Measurements from ENCODE around the gene SRCAP. TPM values are rescaled to one million over a fixed set of nuclear protein-coding genes. Genes with fewer than 3 reads are reported as not detected.

The SRCAP gene
- total RNA-seq (2014; rRNA removed; shearing (Covaris generic); ENCODE audit: low replicate concordance) = 2.6 and 6.9 TPM in 2 replicates

DNA sequence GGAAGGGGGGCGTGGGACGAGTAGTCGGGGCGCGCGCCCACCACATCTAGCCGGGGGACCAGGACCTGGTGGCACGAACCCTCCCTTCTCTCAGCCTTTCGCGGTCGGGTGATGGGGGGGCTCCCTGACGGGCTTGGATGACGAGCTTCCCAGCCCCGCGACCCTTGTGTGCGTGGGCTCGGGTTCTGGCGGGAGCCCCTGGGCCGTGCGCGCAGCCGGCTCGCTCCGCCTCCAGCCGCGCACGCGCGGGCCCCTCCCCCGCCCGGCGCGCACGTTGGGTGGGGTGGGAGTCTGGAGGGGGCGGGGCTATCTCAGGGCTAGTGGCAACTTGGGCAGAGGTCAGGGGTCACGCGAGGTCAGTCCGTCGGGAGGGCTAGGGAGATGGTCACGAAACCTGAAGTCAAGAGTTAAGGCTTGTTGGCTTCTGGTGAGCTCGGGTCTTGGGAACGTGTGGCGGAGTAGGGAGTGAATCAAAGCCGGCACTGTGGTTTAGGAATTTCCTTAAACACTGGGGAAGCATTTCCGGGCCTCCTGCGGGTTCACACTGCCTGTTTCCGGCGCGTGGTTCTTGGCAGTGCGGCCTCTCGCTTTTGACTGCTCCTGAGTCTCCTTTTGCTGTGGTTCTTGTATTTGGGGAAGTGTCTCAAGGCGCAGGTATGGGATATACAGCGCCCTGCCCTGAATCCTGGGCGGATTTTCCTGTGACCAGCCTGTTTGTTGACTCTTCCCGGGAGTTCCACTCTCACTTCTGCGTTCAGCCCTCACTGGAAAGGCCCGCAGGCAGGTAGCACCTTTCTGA, at the start of gene SRCAP:
Gene SRCAP (plus strand): TSS at position 356 of the 799 bp plus-strand sequence. CDS start 1,654 bp downstream, outside the sequence.
- peak; percentile 90 for DNase-seq
- Histone ChIP-seq H3K4me3 (peak within 1 kb of the TSS; percentile 98), H3K27me3 (no peaks in the 10 kb centered on the region), H3K9me3 (no peaks in the 10 kb centered on the region), H3K36me3 (peaks cover 53% of the 10 kb centered on the region)

DNA sequence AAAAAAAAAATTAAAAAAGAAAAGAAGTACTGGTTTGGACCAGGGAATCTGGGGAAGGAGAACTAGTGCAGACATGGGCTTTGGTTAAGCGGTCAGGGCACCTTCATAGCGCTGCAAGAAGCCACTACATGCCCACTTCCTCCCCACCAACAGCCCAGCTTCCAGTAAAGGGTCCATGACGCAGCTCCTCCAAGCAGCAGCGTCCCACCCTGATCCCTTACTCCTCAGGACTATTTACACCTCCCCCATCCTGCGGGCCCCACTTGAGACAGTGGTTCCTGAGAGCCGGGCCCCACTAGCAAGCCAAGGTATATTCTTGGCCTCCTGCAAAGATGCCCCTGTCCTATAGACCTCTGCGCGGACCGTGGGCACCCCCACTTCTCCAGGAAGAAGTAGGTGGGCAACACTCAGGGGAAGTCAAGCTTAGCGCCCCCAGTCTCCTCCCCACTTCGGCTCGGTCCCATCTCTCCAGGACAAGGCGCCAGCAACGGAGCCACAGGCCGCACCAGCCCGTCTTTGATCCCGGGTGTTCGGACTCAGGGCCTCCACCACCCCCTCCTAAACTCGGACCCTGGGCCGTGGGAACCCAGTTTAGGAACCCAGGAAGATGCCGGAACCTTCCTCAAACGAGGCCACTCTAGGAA, 49.1 kb upstream of the SRCAP start:
- Histone ChIP-seq H3K9me3 (no peaks in the 10 kb centered on the region), H3K36me3 (peaks cover 18% of the 10 kb centered on the region), H3K4me3 (peak overlapping the region; percentile 61), H3K27me3 (no peaks in the 10 kb centered on the region)
- no peak for DNase-seq

DNA sequence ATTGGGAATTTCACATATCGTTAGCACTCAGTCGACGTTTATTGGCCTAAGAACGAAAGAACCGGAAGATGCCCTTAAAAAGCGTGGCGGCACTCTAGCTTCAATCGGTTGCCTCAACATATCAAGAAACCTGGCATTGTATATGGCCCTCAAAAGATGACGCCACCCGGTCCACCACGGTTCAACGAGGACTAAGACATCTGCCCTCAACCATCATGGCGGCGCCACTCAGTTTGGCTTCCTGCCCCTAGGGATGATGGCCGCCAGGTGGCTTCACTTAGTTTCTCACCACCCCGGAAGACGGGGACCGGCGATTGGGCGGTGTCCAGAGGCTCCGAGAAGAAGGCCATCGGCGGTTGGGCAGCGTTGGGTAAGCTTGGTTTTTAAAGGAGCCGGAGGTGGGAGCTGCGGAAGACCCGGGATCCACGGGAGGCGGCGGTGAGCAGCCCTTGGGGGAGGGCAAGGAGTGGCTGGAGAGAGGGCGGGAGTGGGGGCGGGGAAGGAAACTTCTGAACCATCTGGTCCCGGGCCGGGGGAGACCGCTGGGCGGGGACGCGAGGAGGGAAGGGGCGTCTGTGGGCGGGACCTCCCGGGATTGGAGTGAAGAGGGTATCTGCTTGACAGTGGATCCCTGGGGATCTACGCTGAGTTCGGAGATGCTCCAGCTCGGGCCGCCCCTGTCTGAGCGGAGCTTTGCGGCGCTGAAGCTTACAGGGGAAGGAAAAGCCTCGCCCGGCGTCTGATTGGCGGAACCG, 48.4 kb upstream of the SRCAP start, which contains the start of gene PRR14:
Gene PRR14 (plus strand): TSS at position 592 of the 755 bp plus-strand sequence. CDS start 686 bp downstream, outside the sequence.
- DNase-seq = peak; percentile 100
- peaks cover 25% of the 10 kb centered on the region for H3K36me3 ChIP-seq
- H3K9me3 ChIP-seq = no peaks in the 10 kb centered on the region
- no peaks in the 10 kb centered on the region for H3K27me3 ChIP-seq
- H3K4me3 ChIP-seq = peak within 1 kb of the TSS; percentile 61

DNA sequence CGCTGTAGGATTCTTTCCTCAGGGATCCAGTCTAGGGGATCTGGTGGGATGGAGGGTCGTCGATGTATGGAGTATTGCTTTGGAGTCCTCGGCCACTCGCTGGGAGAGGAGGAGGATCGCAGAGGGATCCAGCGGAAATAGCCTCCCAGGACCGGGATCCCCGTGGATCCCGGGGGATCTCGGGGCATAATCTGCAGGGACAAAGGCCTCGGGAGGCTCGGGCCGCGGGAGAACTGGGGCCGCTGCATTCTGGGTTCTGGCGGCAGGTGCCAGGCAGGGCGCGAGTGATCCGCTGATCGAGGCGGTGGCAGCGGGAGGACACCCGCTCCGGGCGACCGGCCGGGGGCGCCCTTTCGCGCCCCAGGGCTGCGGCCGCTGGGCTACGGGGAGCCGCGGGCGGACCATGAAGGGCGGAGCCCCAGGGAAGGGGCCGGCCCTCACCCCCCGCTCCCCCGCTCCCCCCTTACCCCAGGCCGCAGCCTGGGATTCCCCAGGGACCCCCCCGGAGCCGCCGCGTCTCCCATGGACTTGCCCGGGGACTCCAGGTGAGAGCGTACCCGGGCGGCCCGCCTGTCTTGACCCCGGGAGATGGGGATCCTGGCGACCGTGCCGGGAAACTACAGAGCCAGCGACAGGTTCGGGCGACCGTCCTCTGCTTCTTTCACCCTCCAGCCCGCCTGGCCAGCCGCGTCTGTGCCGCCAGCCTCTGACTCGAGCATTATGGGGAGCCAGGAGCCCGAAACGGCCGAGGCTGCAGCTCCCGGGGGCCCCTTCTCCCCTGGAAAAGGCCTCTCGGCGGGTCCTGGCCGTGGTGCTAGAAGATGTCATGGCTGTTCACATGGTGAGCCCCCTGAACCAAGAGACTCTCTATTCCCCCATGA, 47.6 kb upstream of the SRCAP start:
- Histone ChIP-seq H3K36me3 (peaks cover 34% of the 10 kb centered on the region), H3K4me3 (peak overlapping the region; percentile 61), H3K27me3 (no peaks in the 10 kb centered on the region), H3K9me3 (no peaks in the 10 kb centered on the region)
- peak; percentile 78 for DNase-seq

DNA sequence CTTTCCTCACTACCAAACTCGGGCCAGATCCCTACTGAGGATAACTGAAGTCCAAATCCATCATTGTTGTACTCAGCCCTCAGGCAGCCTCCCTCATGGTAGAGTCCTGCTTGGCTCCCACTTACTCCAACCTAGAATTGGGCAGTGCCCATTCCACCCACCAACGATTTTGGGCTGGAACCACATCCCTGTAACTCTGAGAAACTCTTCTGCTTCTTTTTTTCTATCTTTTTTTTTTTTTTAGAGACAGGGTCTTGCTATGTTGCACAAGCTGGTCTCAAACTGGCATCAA, 47.0 kb upstream of the SRCAP start:
- no peak for DNase-seq

DNA sequence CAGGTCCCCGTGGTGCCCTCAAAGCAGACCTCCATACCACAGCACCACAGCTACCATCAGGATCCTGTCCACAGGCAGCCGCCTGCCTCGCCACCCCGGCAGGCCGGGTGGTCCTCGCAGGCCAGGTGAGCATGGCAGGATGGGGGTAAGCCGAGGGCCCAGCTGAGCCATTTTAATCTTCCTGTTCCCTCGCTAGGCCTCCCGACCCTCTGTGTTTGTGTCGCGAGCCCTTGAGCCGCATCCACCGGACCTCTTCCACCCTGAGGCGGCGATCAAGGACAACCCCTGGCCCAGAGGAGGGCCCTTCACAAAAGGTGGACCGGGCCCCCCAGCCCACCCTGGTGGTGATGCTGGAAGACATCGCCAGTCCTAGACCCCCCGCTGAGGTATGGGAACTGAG, 46.3 kb upstream of the SRCAP start:
- H3K36me3 ChIP-seq = peaks cover 36% of the 10 kb centered on the region
- no peak overlapping the region for H3K4me3 ChIP-seq
- DNase-seq = no peak
- H3K9me3 ChIP-seq = no peaks in the 10 kb centered on the region
- no peaks in the 10 kb centered on the region for H3K27me3 ChIP-seq

More for the DNA sequence above, 47.0 kb upstream of the SRCAP start:
- peaks cover 34% of the 10 kb centered on the region for H3K36me3 ChIP-seq
- no peaks in the 10 kb centered on the region for H3K27me3 ChIP-seq
- H3K9me3 ChIP-seq = no peaks in the 10 kb centered on the region
- H3K4me3 ChIP-seq = peak overlapping the region; percentile 61

DNA sequence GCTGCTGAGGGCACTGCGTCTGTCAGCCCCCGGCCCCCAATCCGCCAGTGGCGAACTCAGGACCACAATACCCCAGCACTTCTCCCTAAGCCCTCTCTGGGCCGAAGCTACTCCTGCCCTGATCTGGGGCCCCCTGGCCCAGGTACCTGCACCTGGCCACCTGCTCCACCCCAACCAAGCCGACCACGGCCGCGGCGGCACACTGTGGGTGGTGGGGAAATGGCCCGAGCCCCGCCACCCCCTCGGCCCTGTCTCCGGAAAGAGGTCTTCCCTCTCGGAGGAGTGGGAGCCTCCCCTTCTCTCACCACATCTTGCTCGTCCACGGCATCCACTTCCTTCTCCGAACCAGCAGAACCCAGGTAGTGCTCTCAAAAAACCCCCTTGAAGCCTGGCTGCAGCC, 44.1 kb upstream of the SRCAP start:
- DNase-seq = no peak
- H3K4me3 ChIP-seq = no peak overlapping the region
- no peaks in the 10 kb centered on the region for H3K9me3 ChIP-seq
- no peaks in the 10 kb centered on the region for H3K27me3 ChIP-seq
- peaks cover 36% of the 10 kb centered on the region for H3K36me3 ChIP-seq

DNA sequence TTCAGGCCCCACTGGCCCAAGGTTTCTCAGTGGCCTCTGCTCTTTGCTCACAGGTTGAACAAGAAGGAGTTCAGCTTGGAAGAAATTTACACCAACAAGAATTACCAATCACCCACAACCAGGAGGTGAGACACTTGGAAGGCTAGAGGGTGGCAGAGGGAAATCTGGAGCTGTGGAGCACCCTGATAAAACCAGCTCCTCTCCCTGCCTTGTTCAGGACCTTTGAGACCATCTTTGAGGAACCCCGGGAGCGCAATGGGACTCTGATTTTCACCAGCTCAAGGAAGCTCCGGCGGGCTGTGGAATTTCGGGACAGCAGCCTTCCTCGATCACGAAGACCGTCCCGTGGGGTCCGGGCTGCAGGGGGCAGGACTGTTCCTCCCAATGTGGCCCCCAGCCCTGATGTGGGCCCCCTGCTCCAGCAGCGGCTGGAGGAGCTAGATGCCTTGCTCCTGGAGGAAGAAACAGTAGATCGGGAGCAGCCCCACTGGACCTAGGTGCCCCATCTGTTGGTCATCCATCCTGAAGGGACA, 43.1 kb upstream of the SRCAP start:
- DNase-seq = no peak
- H3K9me3 ChIP-seq = no peaks in the 10 kb centered on the region
- H3K36me3 ChIP-seq = peaks cover 44% of the 10 kb centered on the region
- no peak overlapping the region for H3K4me3 ChIP-seq
- no peaks in the 10 kb centered on the region for H3K27me3 ChIP-seq

DNA sequence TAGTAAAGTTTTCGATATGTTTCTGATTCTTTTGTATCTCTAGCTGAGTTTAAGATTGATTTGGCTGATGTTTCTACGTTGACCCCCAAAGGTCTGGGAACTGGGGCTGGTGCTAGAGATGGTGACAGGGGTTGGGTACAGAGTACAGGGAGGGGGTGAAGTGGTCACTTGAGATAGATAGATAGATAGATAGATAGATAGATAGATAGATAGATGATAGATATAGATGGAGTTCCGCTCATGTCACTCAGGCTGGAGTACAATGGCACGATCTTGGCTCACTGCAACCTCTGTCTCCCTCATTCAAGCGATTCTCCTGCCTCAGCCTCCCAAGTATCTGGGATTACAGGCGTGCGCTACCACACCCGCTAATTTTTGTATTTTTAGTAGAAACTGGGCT, 42.6 kb upstream of the SRCAP start:
- Histone ChIP-seq H3K36me3 (peaks cover 49% of the 10 kb centered on the region), H3K4me3 (no peak overlapping the region), H3K27me3 (no peaks in the 10 kb centered on the region), H3K9me3 (no peaks in the 10 kb centered on the region)
- DNase-seq = no peak

DNA sequence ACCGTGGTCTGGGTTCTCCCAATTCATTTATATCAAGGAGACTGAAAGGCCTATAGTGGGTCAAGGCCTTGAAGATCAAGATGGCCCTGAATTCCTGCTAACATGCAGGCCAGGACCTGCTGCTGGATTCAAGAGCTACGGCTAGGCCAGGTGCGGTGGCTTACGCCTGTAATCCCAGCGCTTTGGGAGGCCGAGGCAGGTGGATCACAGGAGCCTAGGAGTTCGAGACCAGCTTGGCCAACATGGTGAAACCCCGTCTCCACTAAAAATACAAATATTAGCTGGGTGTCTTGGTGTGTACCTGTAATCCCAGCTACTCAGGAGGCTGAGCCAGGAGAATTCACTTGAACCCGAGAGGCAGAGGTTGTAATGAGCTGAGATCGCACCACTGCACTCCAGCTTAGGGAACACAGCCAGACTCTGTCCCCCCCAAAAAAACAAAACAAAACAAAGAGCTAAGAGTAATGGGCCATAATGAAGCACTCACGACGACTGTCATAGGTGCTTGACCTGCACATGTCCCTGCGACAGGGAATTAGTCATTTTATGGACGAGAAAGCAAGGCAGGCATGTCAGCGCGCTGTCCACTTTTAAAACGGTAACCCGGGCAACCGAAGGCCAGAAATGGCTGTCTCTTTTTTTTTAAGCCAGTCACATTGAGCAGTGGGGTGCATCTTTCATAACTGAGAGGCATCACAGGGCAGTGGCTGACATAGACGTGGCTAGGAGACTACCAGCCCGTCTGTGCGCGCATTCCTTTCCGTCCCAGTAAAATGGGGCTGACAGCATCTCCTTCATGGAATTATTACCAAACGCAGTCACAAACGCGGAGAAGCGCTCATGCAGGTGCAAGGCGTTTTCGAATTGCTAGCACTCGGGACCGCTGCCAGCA, 41.8 kb upstream of the SRCAP start:
- H3K36me3 ChIP-seq = peaks cover 57% of the 10 kb centered on the region
- no peak for DNase-seq
- H3K4me3 ChIP-seq = peak overlapping the region; percentile 48
- no peaks in the 10 kb centered on the region for H3K9me3 ChIP-seq
- no peaks in the 10 kb centered on the region for H3K27me3 ChIP-seq

DNA sequence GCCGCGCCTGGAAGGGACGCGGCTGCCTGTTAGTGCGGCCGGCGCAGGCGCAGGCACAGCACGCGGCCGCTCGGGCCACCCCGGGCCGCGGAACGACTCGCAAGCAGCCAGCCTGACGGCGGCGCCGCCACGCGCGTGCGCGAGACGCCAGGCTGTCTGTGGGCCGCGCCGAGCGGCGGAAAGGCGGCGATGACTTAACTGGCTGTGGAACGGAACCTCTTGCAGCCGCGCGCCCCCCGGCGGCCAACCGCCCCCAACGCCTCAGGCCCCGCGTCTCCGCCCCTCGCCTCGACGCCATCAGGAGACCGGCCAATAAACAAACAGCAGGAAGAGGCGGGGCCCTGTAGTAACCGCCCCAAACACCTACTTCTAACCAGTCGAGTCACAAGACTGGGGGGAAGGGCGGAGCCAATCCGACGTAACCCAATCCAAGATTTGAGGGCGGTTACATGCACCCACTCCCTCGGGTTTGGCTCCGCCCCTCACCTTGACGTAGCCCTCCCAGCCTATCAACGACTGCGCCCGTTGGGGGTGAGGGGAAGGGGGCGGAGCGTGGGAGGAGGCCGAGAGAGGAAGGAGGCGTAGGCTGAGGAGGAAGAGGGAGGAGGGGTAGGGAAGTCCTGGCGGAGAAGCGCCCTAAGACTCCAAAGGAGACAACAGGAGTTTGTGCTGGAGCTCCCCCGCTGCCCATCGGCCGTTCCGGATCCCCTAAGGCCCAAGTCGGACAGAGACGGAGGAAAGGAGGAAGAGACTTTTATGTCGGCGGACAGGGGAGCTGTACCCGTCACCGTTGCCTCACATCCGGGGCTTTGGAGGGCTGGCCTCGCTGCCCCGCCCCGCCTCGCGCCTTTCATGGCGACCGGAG, 40.9 kb upstream of the SRCAP start, which contains the start of gene FBRS:
Gene FBRS (plus strand): TSS at position 566 of the 865 bp plus-strand sequence. CDS start 1,088 bp downstream, outside the sequence.
- H3K27me3 ChIP-seq = no peaks in the 10 kb centered on the region
- H3K9me3 ChIP-seq = no peaks in the 10 kb centered on the region
- H3K4me3 ChIP-seq = peak within 1 kb of the TSS; percentile 68
- peaks cover 57% of the 10 kb centered on the region for H3K36me3 ChIP-seq
- DNase-seq = peak; percentile 100

DNA sequence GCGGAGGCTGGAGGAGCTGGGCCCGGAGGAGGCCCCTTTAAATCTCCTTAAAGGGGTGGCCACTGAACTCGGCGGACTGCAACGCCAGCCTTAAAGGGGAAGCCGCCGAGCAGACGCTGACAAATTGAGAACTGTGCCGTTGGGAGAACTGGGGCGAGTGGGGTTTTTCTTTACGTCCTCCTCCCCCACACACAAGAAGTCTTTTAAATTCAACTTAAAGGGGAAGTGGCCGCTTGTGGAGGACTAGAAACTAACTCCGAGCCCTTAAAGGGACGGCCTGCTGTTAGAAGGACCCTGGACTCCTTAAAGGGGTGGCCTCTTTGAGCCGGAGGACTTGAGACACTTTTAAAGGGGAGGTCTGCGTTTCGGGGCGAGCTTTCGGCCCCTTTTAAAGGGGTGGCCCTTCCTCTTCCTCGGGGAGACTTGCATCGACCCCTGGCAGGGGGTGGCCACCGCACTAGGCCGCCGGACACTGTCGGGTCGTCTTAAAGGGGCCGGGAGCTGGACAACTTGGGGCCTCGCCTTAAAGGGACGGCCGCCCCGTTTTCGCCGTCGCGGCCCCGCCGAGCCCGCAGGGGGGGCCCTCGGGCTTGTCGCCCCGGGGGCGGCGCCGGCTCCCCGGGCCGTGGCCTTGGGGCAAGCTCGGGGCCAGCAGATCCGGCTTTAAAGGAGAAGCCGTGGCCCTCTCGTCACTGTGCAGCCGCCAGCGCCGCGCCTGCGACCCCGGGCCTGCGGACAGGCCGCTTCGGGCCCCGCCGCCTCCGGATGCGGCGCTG, 40.1 kb upstream of the SRCAP start:
- Histone ChIP-seq H3K4me3 (peak overlapping the region; percentile 68), H3K27me3 (no peaks in the 10 kb centered on the region), H3K9me3 (no peaks in the 10 kb centered on the region), H3K36me3 (peaks cover 59% of the 10 kb centered on the region)
- DNase-seq = peak; percentile 79

DNA sequence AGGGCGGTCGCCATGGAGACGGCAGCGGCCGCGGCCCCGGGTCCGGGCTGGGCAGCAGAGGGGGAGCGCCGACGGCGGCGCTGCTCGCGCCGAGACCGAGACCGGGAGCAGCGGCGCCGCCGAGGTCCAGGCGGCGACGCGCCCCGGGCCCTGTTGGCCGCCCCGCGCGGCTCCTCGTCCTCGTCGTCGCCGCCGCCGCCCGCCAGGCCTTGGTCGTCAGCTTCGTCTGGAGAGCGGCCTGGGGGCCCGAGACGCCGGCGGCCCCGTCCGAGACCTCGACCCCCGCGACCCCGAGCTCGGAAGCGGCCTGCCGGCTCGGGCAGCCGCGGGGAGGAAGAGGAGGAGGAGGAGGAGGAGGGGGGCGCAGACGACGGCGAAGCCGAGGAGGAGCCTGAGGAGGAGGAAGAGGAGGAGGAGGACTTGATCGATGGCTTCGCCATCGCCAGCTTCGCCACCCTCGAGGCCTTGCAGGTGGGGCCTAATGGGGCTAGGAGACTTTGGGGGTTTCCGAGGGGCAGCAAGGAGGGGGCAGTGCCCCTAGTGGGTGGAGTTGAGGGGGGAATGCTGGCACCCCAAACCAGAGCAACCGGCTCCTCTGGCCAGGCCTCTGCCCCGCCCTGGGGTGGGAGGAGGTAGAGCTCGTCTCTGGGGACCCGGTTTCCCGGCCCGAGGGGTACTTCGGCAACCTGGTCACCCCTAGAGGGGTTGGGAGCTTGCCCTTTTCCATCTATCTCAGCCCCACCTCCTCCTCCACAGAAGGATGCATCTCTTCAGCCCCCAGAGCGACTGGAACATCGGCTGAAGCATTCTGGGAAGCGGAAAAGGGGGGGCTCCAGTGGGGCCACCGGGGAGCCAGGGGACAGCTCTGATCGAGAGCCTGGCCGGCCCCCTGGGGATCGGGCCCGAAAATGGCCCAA, 39.2 kb upstream of the SRCAP start:
- peak overlapping the region; percentile 68 for H3K4me3 ChIP-seq

More for the DNA sequence above, 39.2 kb upstream of the SRCAP start:
- Histone ChIP-seq H3K36me3 (peaks cover 59% of the 10 kb centered on the region), H3K9me3 (no peaks in the 10 kb centered on the region), H3K27me3 (no peaks in the 10 kb centered on the region)
- DNase-seq = peak; percentile 36

All from MG63 (cell line).